SU-DHL-6 (cell line): Measurements from ENCODE around the gene BDNF.

Experiments used
- H2AFZ ChIP-seq: fragments of 200-600 bp; sonication (generic); 2 replicates; pipeline ENCODE4 v1.6.1; 2014; ENCODE audit warnings: low read depth, mild to moderate bottlenecking, moderate library complexity, mixed read lengths, antibody characterized with exemption, low read length; ENCODE audit not compliant: severe bottlenecking
- H3F3A ChIP-seq: fragments of 200-600 bp; shearing (Covaris generic); 2 replicates; pipeline ENCODE4 v1.6.0; 2016; ENCODE audit warnings: antibody characterized with exemption, mild to moderate bottlenecking; ENCODE audit not compliant: insufficient read depth
- H3K27ac ChIP-seq: fragments of 200-600 bp; sonication (generic); 2 replicates; pipeline ENCODE4 v1.5.1; 2016; ENCODE audit warnings: low read depth, mild to moderate bottlenecking, low read length, moderate library complexity, mixed read lengths
- H3K27me3 ChIP-seq: fragments of 200-600 bp; sonication (generic), shearing (Covaris generic); 2 replicates; pipeline ENCODE4 v1.6.0; 2014; ENCODE audit warnings: mild to moderate bottlenecking, low read length
- H3K36me3 ChIP-seq: fragments of 200-600 bp; sonication (generic); 2 replicates; pipeline ENCODE4 v1.6.1; 2014; ENCODE audit warnings: mild to moderate bottlenecking, low read length, mixed read lengths
- H3K4me2 ChIP-seq: fragments of 300-600, 200-600 bp; shearing (Covaris generic), sonication (generic); 2 replicates; pipeline ENCODE4 v1.6.0; 2014; ENCODE audit warnings: low read length, low read depth, mild to moderate bottlenecking; ENCODE audit not compliant: poor library complexity, severe bottlenecking
- H3K4me3 ChIP-seq: fragments of 200-600 bp; sonication (generic); 2 replicates; pipeline ENCODE4 v1.5.1; 2014; ENCODE audit warnings: antibody characterized with exemption, low read length, mild to moderate bottlenecking, mixed read lengths; ENCODE audit not compliant: insufficient read depth, poor library complexity, severe bottlenecking
- H3K79me2 ChIP-seq: fragments of 200-600 bp; sonication (generic); 2 replicates; pipeline ENCODE4 v1.6.1; 2014; ENCODE audit warnings: mild to moderate bottlenecking, low read length, moderate library complexity; ENCODE audit not compliant: insufficient read depth
- H3K9ac ChIP-seq: fragments of 200-600 bp; sonication (generic); 2 replicates; pipeline ENCODE4 v1.7.0; 2014; ENCODE audit warnings: mild to moderate bottlenecking, low read length
- H3K9me2 ChIP-seq: fragments of 200-600 bp; sonication (generic); replicated peaks from 2 replicates; pipeline ENCODE4 v1.6.1; 2014; ENCODE audit warnings: low read length; ENCODE audit not compliant: insufficient read depth
- H3K9me3 ChIP-seq: fragments of 200-600 bp; sonication (generic); 2 replicates; pipeline ENCODE4 v1.6.1; 2014; ENCODE audit warnings: low read length, mixed read lengths; ENCODE audit not compliant: insufficient read depth
- H4K20me1 ChIP-seq: fragments of 200-600 bp; sonication (generic); 2 replicates; pipeline ENCODE4 v1.6.1; 2014; ENCODE audit warnings: low read depth, mild to moderate bottlenecking, antibody characterized with exemption, low read length, moderate library complexity, mixed read lengths
- EZH2phosphoT487 ChIP-seq: fragments of 200-600 bp; sonication (generic), shearing (Covaris generic); conservative IDR thresholded peaks from 2 replicates; pipeline ENCODE4 v1.6.1; 2018; ENCODE audit warnings: mild to moderate bottlenecking, antibody characterized with exemption, low read length, moderate library complexity, mixed read lengths
- TF ChIP-seq, protein P1 (sequence below): fragments of 200-600 bp; sonication (generic); IDR thresholded peaks from one replicate; pipeline ENCODE4 v1.5.1; 2017; ENCODE audit warnings: antibody characterized with exemption, mild to moderate bottlenecking, low read length, moderate library complexity; ENCODE audit not compliant: insufficient read depth, poor library complexity, severe bottlenecking

The BDNF gene

DNA sequence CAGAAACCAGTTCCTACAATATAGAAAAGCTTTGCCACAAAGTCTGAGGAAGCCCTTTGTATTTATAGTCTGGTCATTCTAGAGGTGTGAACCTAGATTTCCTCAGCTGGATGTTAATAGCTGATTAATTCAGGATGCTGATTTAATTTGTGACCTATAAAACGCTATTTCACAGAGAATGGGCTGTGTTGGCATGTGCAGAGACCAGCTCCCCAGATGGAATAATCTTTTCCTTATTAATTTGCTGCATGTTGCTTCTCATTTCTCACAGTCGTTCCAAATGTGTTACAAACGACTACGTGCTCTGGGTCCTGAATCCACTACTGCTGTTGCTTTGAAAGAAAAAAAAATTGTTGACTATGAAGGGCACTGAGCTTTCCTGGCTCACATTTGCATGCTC lies 49.3 kb downstream of the BDNF start:
- TF ChIP-seq, protein P1, sequence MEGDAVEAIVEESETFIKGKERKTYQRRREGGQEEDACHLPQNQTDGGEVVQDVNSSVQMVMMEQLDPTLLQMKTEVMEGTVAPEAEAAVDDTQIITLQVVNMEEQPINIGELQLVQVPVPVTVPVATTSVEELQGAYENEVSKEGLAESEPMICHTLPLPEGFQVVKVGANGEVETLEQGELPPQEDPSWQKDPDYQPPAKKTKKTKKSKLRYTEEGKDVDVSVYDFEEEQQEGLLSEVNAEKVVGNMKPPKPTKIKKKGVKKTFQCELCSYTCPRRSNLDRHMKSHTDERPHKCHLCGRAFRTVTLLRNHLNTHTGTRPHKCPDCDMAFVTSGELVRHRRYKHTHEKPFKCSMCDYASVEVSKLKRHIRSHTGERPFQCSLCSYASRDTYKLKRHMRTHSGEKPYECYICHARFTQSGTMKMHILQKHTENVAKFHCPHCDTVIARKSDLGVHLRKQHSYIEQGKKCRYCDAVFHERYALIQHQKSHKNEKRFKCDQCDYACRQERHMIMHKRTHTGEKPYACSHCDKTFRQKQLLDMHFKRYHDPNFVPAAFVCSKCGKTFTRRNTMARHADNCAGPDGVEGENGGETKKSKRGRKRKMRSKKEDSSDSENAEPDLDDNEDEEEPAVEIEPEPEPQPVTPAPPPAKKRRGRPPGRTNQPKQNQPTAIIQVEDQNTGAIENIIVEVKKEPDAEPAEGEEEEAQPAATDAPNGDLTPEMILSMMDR = no peak
- TF ChIP-seq EZH2phosphoT487 = no peak
- Histone ChIP-seq H3K79me2 (no peaks in the 10 kb centered on the region), H3F3A (no peaks in the 10 kb centered on the region), H3K36me3 (no peaks in the 10 kb centered on the region), H3K27me3 (no peaks in the 10 kb centered on the region), H2AFZ (no peak overlapping the region), H3K4me3 (no peak overlapping the region), H3K27ac (no peak overlapping the region), H3K9me2 (no peaks in the 10 kb centered on the region), H3K9ac (no peak overlapping the region), H4K20me1 (no peaks in the 10 kb centered on the region), H3K4me2 (no peak overlapping the region), H3K9me3 (no peaks in the 10 kb centered on the region)

DNA sequence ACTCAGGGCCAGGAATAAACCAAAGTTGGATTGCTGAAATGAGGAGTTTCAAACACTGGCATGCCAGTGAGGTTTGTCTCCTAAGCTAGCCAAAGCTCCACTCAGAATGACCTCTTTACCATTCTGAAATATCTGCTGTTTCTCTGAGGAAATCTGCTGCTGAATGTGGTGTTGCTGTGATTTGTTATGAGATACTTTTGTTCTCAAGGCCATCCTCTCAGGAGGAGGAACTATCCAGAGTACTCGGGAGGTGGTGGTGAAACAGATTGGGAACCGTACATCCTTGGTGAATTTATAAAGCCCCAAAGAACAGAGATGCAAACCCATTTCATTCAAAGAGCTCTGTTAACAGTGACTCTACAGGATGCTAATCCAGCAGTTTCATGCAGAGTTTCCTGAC lies 50.5 kb downstream of the BDNF start:
- no peaks in the 10 kb centered on the region for H3K9me2 ChIP-seq
- no peak overlapping the region for H3K9ac ChIP-seq
- H4K20me1 ChIP-seq = no peaks in the 10 kb centered on the region
- H3F3A ChIP-seq = no peaks in the 10 kb centered on the region
- H3K27ac ChIP-seq = no peak overlapping the region
- no peaks in the 10 kb centered on the region for H3K9me3 ChIP-seq
- no peak overlapping the region for H2AFZ ChIP-seq
- no peak overlapping the region for H3K4me2 ChIP-seq
- H3K36me3 ChIP-seq = no peaks in the 10 kb centered on the region
- H3K4me3 ChIP-seq = no peak overlapping the region
- H3K27me3 ChIP-seq = no peaks in the 10 kb centered on the region
- TF ChIP-seq, protein P1 = no peak
- no peak for TF ChIP-seq EZH2phosphoT487
- no peaks in the 10 kb centered on the region for H3K79me2 ChIP-seq

DNA sequence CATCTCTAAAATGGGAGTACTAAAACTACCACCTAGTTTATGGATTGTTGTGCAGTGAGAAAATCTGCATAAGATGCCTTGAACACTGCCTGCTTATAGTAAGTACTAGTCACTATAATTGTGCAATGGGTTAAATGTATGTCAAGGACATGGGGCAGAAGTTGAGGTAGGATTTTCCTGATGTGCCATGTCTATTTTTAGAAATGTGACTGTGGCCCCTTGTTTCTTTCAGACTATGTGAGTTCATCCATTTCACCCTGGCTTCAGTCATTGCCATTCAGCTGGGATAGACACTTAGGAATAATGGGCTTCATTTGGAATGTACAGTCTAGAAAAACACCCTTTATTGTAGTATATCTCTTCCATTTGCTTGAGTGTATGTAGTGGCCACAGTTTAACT lies 51.4 kb downstream of the BDNF start:
- Histone ChIP-seq H3F3A (no peaks in the 10 kb centered on the region), H2AFZ (no peak overlapping the region), H3K9me3 (no peaks in the 10 kb centered on the region), H3K27me3 (no peaks in the 10 kb centered on the region), H3K4me2 (no peak overlapping the region), H3K9me2 (no peaks in the 10 kb centered on the region), H4K20me1 (no peaks in the 10 kb centered on the region), H3K4me3 (no peak overlapping the region), H3K79me2 (no peaks in the 10 kb centered on the region), H3K36me3 (no peaks in the 10 kb centered on the region), H3K27ac (no peak overlapping the region), H3K9ac (no peak overlapping the region)
- TF ChIP-seq EZH2phosphoT487 = no peak
- TF ChIP-seq, protein P1 = no peak
